WERI-Rb-1 (cell line): Measurements from ENCODE around the gene FRAS1.
"Not testable (repeated sequence)": the region's sequence is repeated elsewhere in the genome, so short reads cannot be mapped to it uniquely, and the experiment has no call there.

ENCODE experiments used
- DNase-seq: peaks from one replicate; pipeline ENCODE4 v3.0.0-alpha.2; 2020
- H3K27ac ChIP-seq: fragments of 250-450 bp; sonication (Bioruptor Pico); 2 replicates; pipeline ENCODE4 v1.5.1; 2020; ENCODE audit warnings: mild to moderate bottlenecking, moderate library complexity
- H3K27me3 ChIP-seq: fragments of 250-450 bp; sonication (Bioruptor Pico); 2 replicates; pipeline ENCODE4 v1.5.1; 2021; ENCODE audit warnings: mild to moderate bottlenecking, low read depth, moderate library complexity; ENCODE audit not compliant: insufficient read depth, severe bottlenecking
- H3K36me3 ChIP-seq: fragments of 250-450 bp; sonication (Bioruptor Pico); 2 replicates; pipeline ENCODE4 v1.5.1; 2020; ENCODE audit warnings: mild to moderate bottlenecking, moderate library complexity
- H3K4me3 ChIP-seq: 2 replicates; pipeline ENCODE4 v1.5.1; 2011; ENCODE audit warnings: low read depth, mild to moderate bottlenecking, control low read depth, low read length
- H3K9me3 ChIP-seq: fragments of 250-450 bp; sonication (Bioruptor Pico); 2 replicates; pipeline ENCODE4 v1.5.1; 2021; ENCODE audit warnings: mild to moderate bottlenecking, moderate library complexity; ENCODE audit not compliant: severe bottlenecking
- TF ChIP-seq, protein P1 (sequence below): IDR thresholded peaks from 2 replicates; pipeline ENCODE4 v1.5.1; 2011; ENCODE audit warnings: low read depth, mild to moderate bottlenecking, control low read depth, inconsistent platforms, low read length

Gene FRAS1

GRCh38 chr4:78100060-78100459 lies 42.9 kb downstream of the FRAS1 start:
- no peak for DNase-seq
- no peak overlapping the region for H3K27ac ChIP-seq
- H3K4me3 ChIP-seq: no peak overlapping the region
- H3K9me3 ChIP-seq: no peaks in the 10 kb centered on the region
- no peaks in the 10 kb centered on the region for H3K36me3 ChIP-seq
- H3K27me3 ChIP-seq: no peaks in the 10 kb centered on the region
- TF ChIP-seq, protein P1, sequence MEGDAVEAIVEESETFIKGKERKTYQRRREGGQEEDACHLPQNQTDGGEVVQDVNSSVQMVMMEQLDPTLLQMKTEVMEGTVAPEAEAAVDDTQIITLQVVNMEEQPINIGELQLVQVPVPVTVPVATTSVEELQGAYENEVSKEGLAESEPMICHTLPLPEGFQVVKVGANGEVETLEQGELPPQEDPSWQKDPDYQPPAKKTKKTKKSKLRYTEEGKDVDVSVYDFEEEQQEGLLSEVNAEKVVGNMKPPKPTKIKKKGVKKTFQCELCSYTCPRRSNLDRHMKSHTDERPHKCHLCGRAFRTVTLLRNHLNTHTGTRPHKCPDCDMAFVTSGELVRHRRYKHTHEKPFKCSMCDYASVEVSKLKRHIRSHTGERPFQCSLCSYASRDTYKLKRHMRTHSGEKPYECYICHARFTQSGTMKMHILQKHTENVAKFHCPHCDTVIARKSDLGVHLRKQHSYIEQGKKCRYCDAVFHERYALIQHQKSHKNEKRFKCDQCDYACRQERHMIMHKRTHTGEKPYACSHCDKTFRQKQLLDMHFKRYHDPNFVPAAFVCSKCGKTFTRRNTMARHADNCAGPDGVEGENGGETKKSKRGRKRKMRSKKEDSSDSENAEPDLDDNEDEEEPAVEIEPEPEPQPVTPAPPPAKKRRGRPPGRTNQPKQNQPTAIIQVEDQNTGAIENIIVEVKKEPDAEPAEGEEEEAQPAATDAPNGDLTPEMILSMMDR: no peak

GRCh38 chr4:78119698-78120097 lies 62.6 kb downstream of the FRAS1 start:
- H3K36me3 ChIP-seq: no peaks in the 10 kb centered on the region
- no peaks in the 10 kb centered on the region for H3K9me3 ChIP-seq
- no peak for DNase-seq
- TF ChIP-seq, protein P1: no peak
- H3K27me3 ChIP-seq: no peaks in the 10 kb centered on the region
- no peak overlapping the region for H3K4me3 ChIP-seq
- no peak overlapping the region for H3K27ac ChIP-seq

GRCh38 chr4:78120144-78120880 lies 63.2 kb downstream of the FRAS1 start:
- H3K27ac ChIP-seq: no peak overlapping the region
- H3K36me3 ChIP-seq: no peaks in the 10 kb centered on the region
- no peaks in the 10 kb centered on the region for H3K9me3 ChIP-seq
- DNase-seq: no peak
- no peaks in the 10 kb centered on the region for H3K27me3 ChIP-seq
- TF ChIP-seq, protein P1: no peak
- no peak overlapping the region for H3K4me3 ChIP-seq

GRCh38 chr4:78121338-78121904 lies 64.3 kb downstream of the FRAS1 start:
- Histone ChIP-seq H3K36me3 (no peaks in the 10 kb centered on the region), H3K27me3 (no peaks in the 10 kb centered on the region), H3K27ac (no peak overlapping the region), H3K9me3 (no peaks in the 10 kb centered on the region), H3K4me3 (no peak overlapping the region)
- TF ChIP-seq, protein P1: no peak
- DNase-seq: no peak

DNA sequence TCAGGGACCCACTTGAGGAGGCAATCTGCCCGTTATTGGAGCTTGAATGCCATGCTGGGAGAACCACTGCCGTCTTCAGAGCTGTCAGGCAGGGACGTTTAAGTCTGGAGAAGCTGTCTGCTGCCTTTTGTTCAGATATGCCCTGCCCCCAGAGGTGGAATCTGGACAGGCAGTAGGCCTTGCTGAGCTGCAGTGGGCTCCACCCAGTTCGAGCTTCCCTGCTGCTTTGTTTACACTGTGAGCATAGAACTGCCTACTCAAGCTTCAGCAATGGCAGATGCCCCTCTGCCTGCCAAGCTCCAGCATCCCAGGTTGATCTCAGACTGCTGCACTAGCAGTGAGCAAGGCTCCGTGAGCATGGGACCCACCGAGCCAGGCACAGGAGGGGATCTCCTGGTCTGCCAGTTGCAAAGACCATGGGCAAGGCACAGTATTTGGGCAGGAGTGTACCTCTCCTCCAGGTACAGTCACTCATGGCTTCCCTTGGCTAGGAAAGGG lies 68.8 kb downstream of the FRAS1 start:
- H3K9me3 ChIP-seq, H3K27ac ChIP-seq, H3K27me3 ChIP-seq, H3K4me3 ChIP-seq, H3K36me3 ChIP-seq: not testable (repeated sequence)
- DNase-seq: peak; percentile 28

DNA sequence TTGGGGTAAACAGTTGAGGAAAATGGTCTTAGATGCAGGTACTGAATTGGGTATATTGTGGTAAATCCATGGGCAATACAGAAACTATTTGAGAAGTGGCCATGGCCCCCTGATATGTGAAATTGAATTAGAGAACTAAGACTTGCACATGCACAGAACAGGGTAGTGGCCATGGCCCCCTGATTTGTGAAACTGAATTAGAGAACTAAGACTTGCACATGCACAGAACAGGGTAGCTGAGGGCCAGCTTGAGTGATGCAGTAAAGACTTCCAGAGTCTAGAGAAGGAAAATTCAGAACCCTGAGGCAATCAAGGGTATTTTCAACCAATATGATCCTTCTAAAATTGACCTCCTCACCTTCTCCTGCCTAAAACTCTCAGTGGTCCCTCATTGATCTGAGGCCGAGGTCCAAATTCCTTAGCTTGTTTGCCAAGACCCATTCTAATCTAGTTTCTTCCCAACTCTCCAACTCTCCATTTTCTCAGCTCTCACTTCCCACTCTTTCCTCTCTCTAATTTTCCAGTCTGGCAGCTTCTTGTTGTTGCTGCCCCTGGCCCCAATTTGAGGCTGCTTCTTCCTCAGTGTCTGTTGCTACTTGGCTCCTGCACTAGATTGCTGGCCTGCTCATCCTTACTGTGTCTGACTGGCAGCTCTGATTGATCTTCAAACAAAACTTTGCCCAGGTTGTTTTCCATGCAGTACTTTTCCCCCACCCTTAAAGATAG lies 72.4 kb downstream of the FRAS1 start:
- TF ChIP-seq, protein P1: no peak
- Histone ChIP-seq H3K36me3 (no peaks in the 10 kb centered on the region), H3K9me3 (no peaks in the 10 kb centered on the region), H3K27me3 (no peaks in the 10 kb centered on the region), H3K4me3 (no peak overlapping the region), H3K27ac (no peak overlapping the region)
- DNase-seq: no peak
